Aorta (tissue), 5 donors: ENCODE data around the gene RAP1GAP. TPM values are rescaled to one million over a fixed set of nuclear protein-coding genes. Genes with fewer than 3 reads are reported as not detected.
A peak's percentile ranks its signal among the peaks of the same experiment; 100 is the strongest.

Source experiments
- ATAC-seq: fragments of 200-7000 bp; cut with Tn5 transposase; one replicate; pipeline ENCODE4 v1.9.1; 2022; ENCODE audit warnings: moderate library complexity; ENCODE audit not compliant: low FRiP score
- DNase-seq, 2 donors: peaks; one replicate each; pipeline ENCODE4 v3.0.0-alpha.2; 2020
- H3K27ac ChIP-seq, 2 donors: one replicate each; pipeline ENCODE4 v1.5.1; 2013; ENCODE audit warnings: low read length in 2 of 2, mild to moderate bottlenecking in 2 of 2, moderate library complexity in 2 of 2, control low read depth in 1 of 2, inconsistent platforms in 1 of 2, low read depth in 1 of 2
- H3K27me3 ChIP-seq, 2 donors: one replicate each; pipeline ENCODE4 v1.6.1; 2013; ENCODE audit warnings: control low read depth in 1 of 2, low read length in 1 of 2, mild to moderate bottlenecking in 1 of 2, moderate library complexity in 1 of 2; ENCODE audit not compliant: insufficient read depth in 2 of 2, control insufficient read depth in 1 of 2
- H3K36me3 ChIP-seq, 2 donors: one replicate each; pipeline ENCODE4 v1.6.1; 2013; ENCODE audit warnings: control low read depth in 1 of 2, low read length in 1 of 2, mild to moderate bottlenecking in 1 of 2; ENCODE audit not compliant: insufficient read depth in 2 of 2, control insufficient read depth in 1 of 2
- H3K4me1 ChIP-seq, 2 donors: one replicate each; pipeline ENCODE4 v1.6.1; 2013; ENCODE audit warnings: low read length in 2 of 2, control low read depth in 1 of 2, mild to moderate bottlenecking in 1 of 2, moderate library complexity in 1 of 2; ENCODE audit not compliant: insufficient read depth in 2 of 2, control insufficient read depth in 1 of 2
- H3K4me3 ChIP-seq, 2 donors: one replicate each; pipeline ENCODE4 v1.5.1; 2013; ENCODE audit warnings: low read length in 2 of 2, control low read depth in 1 of 2, mild to moderate bottlenecking in 1 of 2
- H3K9me3 ChIP-seq: one replicate; pipeline ENCODE4 v1.6.1; 2013; ENCODE audit warnings: mild to moderate bottlenecking, low read length; ENCODE audit not compliant: control insufficient read depth
- WGBS, 2 donors: extraction: QIAGEN DNeasy Blood & Tissue Kit; methylation state at CpG; one replicate each; pipeline ENCODE4 v1.1.7; 2013; 5-methylcytosine and 5-hydroxymethylcytosine counted together
- intact Hi-C, 2 donors: fragments of 100-400 bp; cut with DNase I; formaldehyde crosslinking; loops; one replicate each; pipeline versions ENCODE4 v1.14.2 to v1.15.0; 2022
- polyA plus RNA-seq, 2 donors: library from polyadenylated mRNA; stranded (reverse); fragments of 200-250 nt; gene quantifications; one replicate each; pipeline ENCODE4 v1.2.3, GENCODE V29; 2013
- total RNA-seq, 2 donors: library from RNA; stranded (reverse); fragmentation: NEBNext Ultra II Directional; extraction: Animal tissue kit (Norgen Biotek cat#: 25700); gene quantifications; one replicate each; pipeline ENCODE4 v1.2.1, GENCODE V29; 2021
- donor health status: healthy with polysubstance abuse.
- donor health status: Bipolar disorder and iron deficiency.
- donor health status: DM: no; HTN: no; CAD: no.
- donor health status: DM: no; HTN: no; CAD: no.
- donor health status: DM: yes; HTN: yes; CAD: no.

RAP1GAP gene
- total and polyA plus RNA-seq, 4 donors = 0.33 to 4.9 (median 0.71) TPM

- no peaks in the 10 kb centered on the region for H3K27me3 ChIP-seq
- intact Hi-C loops = no loop called here
- WGBS, 2 donors = 88 to 91% methylated on average over 5 of the region's 5 CpGs
- peak in 1 of 2 donors; percentile 4 for DNase-seq
- no peaks in the 10 kb centered on the region for H3K4me1 ChIP-seq
- no peak overlapping the region for H3K27ac ChIP-seq
- H3K4me3 ChIP-seq = no peak overlapping the region
- H3K36me3 ChIP-seq = no peaks in the 10 kb centered on the region
- no peak for ATAC-seq
- no peaks in the 10 kb centered on the region for H3K9me3 ChIP-seq
These were observed 109.2 kb downstream of the RAP1GAP start for GRCh38 chr1:21559788-21560567.

GRCh38 chr1:21553116-21553926, 115.8 kb downstream of the RAP1GAP start:
- H3K27me3 ChIP-seq = no peaks in the 10 kb centered on the region
- DNase-seq (no peak), ATAC-seq (no peak)

GRCh38 chr1:21552715-21553114, 116.4 kb downstream of the RAP1GAP start:
- ATAC-seq (no peak), DNase-seq (no peak)

More at GRCh38 chr1:21553116-21553926, 115.8 kb downstream of the RAP1GAP start:
- WGBS, 2 donors = 51 to 53% methylated on average over 8 of the region's 8 CpGs
- Histone ChIP-seq H3K4me3 (no peak overlapping the region), H3K4me1 (no peaks in the 10 kb centered on the region), H3K36me3 (no peaks in the 10 kb centered on the region), H3K27ac (no peak overlapping the region), H3K9me3 (no peaks in the 10 kb centered on the region)
- intact Hi-C loops = no loop called here

GRCh38 chr1:21550866-21551475, 118.2 kb downstream of the RAP1GAP start:
- Histone ChIP-seq H3K4me3 (no peak overlapping the region), H3K4me1 (no peaks in the 10 kb centered on the region), H3K27ac (no peak overlapping the region), H3K36me3 (no peaks in the 10 kb centered on the region), H3K27me3 (no peaks in the 10 kb centered on the region), H3K9me3 (no peaks in the 10 kb centered on the region)
- DNase-seq (no peak), ATAC-seq (no peak)
- intact Hi-C loops = no loop called here
- WGBS, 2 donors = 81 to 83% methylated on average over 12 of the region's 12 CpGs

More at GRCh38 chr1:21552715-21553114, 116.4 kb downstream of the RAP1GAP start:
- Histone ChIP-seq H3K4me3 (no peak overlapping the region), H3K4me1 (no peaks in the 10 kb centered on the region), H3K27me3 (no peaks in the 10 kb centered on the region), H3K36me3 (no peaks in the 10 kb centered on the region), H3K27ac (no peak overlapping the region), H3K9me3 (no peaks in the 10 kb centered on the region)
- WGBS, 2 donors = 0 to 1% methylated on average over 1 of the region's 1 CpG
- intact Hi-C loops = no loop called here

- no peaks in the 10 kb centered on the region for H3K9me3 ChIP-seq
- 52 to 60% methylated on average over 5 of the region's 5 CpGs for WGBS, 2 donors
- no peak for DNase-seq
- ATAC-seq = no peak
- H3K27ac ChIP-seq = no peak overlapping the region
- no peaks in the 10 kb centered on the region for H3K36me3 ChIP-seq
- no peaks in the 10 kb centered on the region for H3K4me1 ChIP-seq
- no peaks in the 10 kb centered on the region for H3K27me3 ChIP-seq
- H3K4me3 ChIP-seq = no peak overlapping the region
- intact Hi-C loops = no loop called here
These were observed 119.1 kb downstream of the RAP1GAP start for GRCh38 chr1:21550097-21550496.

GRCh38 chr1:21547876-21548275, 121.3 kb downstream of the RAP1GAP start:
- Histone ChIP-seq H3K27me3 (no peaks in the 10 kb centered on the region), H3K4me1 (no peaks in the 10 kb centered on the region), H3K27ac (no peak overlapping the region), H3K4me3 (no peak overlapping the region), H3K9me3 (no peaks in the 10 kb centered on the region), H3K36me3 (no peaks in the 10 kb centered on the region)
- ATAC-seq = no peak
- intact Hi-C loops = no loop called here
- WGBS, 2 donors = 78% methylated on average over 11 of the region's 11 CpGs
- DNase-seq = no peak

Other genes starting within 250 kb of the RAP1GAP start
- 1 to 10 TPM; 5.7 to 6.6 TPM for gene NBPF3, start 229.2 kb downstream of the RAP1GAP start, total RNA-seq
- 1 to 10 TPM; 2.6 to 3.7 TPM for gene NBPF3, start 229.2 kb downstream of the RAP1GAP start, polyA plus RNA-seq
- gene ALPL, start 159.9 kb downstream of the RAP1GAP start, total RNA-seq = 10 to 100 TPM in 1 of 2 donors, 1 to 10 TPM in 1; 6.7 to 22.3 TPM
- gene ALPL, start 159.9 kb downstream of the RAP1GAP start, polyA plus RNA-seq = 1 to 10 TPM; 2.5 to 4.3 TPM
- 10 to 100 TPM; 52.4 to 90.1 TPM for gene USP48, start 113.8 kb upstream of the RAP1GAP start, total RNA-seq
- 10 to 100 TPM; 16.2 to 34.1 TPM for gene USP48, start 113.8 kb upstream of the RAP1GAP start, polyA plus RNA-seq
- gene LDLRAD2, start 142.9 kb upstream of the RAP1GAP start, total RNA-seq = under 1 TPM; 0.15 to 0.42 TPM
- gene LDLRAD2, start 142.9 kb upstream of the RAP1GAP start, polyA plus RNA-seq = 1 to 10 TPM; 1.8 to 9.0 TPM